HG03280 (cell line): ENCODE data around the gene EPB41L3.
"Not testable (repeated sequence)": the region's sequence is repeated elsewhere in the genome, so short reads cannot be mapped to it uniquely, and the experiment has no call there.

Experiments
- ATAC-seq: cut with Tn5 transposase; IDR thresholded peaks from one replicate; pipeline ENCODE4 v1.9.1; 2021; ENCODE audit warnings: mild to moderate bottlenecking, moderate library complexity; ENCODE audit not compliant: unreplicated experiment

Gene EPB41L3

DNA sequence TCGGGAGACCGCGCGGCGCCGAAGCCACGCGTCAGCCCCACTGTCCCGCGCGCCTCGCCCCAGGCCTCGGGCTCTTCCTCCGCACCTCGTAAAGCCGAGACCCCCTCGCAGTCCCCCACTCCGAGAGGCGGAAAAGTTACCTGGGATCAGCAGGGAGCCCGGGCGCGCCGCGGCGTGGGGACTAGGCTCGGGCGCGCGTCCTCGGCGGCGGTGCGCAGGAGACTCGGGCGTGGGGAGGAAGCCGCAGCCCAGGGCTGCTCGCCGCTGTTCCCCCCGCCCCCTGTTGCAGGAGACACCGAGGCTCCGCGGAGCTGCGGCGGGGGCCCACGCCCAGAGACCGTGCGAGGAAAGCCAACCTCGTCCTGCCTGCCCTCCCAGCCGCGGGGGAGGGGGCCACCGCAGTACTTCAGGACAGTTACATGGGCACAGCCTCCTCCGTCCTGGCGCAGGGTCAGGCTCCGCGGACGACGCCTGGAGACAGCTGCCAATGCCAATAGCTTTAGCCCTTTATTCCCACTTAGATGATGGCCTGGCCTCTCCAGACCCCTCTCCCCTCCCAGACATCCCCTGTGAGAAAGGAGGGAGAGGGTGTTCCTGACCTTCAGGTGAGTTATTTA is at the start of gene EPB41L3:
Gene EPB41L3, minus strand, starts transcription at position 225 of the 617 bp plus-strand sequence. CDS start 54,814 bp downstream, outside the sequence.
- ATAC-seq, result no peak

DNA sequence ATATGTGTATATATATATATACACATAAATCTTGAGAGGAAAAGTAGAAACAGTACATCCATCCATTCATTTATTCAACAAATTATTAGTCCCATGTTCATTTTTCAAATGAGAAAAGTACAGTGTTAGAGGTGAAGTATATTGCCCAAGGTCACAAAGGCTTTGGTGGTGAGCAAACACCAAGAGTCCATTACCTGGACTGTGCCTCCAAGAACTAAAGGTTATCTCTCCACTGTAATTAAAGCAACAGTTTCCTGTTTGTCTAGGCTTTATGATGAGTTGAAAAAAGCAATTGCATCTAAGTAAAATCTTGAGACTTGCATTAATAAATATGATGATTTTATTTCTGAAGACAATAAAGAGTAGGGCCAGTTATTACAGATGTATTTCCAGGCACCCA is 44.7 kb upstream of the EPB41L3 start:
- ATAC-seq, result no peak

- ATAC-seq, result no peak
These were observed 41.9 kb upstream of the EPB41L3 start for GRCh38 chr18:5585653-5586052.

GRCh38 chr18:5584746-5585417 is 41.1 kb upstream of the EPB41L3 start:
- no peak for ATAC-seq

GRCh38 chr18:5582849-5583681 is 39.3 kb upstream of the EPB41L3 start:
- no peak for ATAC-seq

- no peak for ATAC-seq
These were observed 38.3 kb upstream of the EPB41L3 start for GRCh38 chr18:5582076-5582475.

GRCh38 chr18:5574843-5575242 is 31.0 kb upstream of the EPB41L3 start:
- ATAC-seq, result no peak

- no peak for ATAC-seq
These were observed 27.9 kb upstream of the EPB41L3 start for GRCh38 chr18:5571666-5572065.

GRCh38 chr18:5570613-5571012 is 26.8 kb upstream of the EPB41L3 start:
- not testable (repeated sequence) for ATAC-seq

- no peak for ATAC-seq
These were observed 24.6 kb upstream of the EPB41L3 start for GRCh38 chr18:5568416-5568815.

GRCh38 chr18:5558851-5559250 is 15.1 kb upstream of the EPB41L3 start:
- ATAC-seq, result no peak

DNA sequence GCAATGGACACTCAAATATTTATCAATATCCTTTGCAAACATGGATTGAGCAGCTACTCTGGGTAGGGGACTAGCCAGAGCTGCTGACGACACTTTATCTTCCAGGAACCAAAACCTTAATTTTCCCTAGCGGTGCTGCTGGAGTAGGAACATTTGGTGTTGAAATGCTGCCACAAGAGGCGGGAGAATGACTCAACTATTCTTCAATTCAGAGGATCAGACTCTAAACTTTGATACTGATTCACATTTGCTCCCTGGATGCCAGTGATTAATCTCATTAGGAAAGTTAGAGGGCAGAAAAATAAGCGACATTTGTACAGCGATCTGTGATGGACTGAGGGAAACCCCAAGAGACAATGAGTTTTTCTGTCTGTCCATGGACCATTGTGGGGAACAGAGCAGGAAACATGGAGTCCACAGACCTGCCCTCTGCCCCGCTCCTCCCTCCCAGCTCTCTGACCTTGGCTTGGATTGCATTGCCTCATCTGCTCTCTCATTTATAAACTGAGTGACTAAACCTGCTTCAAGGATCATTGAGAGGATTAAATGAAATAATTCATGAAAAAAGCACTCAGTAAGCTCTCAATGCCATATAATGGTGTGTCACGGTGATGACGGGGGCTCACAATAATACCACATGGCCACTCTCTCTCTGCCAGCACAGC is 12.6 kb upstream of the EPB41L3 start:
- no peak for ATAC-seq

- no peak for ATAC-seq
These were observed 10.8 kb upstream of the EPB41L3 start for GRCh38 chr18:5554629-5555028.

DNA sequence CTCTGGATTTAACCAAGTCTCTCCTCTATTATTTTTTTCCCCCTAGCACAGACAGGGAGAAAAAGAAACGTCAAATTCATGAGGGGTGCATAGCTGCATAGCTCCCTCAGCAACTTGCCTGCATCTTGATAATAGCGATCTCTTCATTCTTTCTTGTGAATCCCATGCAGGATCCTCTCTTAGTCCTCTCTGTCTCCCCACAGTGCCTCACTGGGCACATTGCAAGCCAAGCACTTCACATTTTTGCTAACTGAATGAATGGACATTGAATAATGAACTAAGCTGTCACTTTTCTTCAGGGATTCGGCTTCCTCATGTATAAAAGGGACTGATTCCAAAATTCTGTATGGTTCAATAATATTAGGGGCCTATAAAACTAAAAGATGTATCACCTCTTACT is 2.9 kb upstream of the EPB41L3 start:
- ATAC-seq, result no peak

DNA sequence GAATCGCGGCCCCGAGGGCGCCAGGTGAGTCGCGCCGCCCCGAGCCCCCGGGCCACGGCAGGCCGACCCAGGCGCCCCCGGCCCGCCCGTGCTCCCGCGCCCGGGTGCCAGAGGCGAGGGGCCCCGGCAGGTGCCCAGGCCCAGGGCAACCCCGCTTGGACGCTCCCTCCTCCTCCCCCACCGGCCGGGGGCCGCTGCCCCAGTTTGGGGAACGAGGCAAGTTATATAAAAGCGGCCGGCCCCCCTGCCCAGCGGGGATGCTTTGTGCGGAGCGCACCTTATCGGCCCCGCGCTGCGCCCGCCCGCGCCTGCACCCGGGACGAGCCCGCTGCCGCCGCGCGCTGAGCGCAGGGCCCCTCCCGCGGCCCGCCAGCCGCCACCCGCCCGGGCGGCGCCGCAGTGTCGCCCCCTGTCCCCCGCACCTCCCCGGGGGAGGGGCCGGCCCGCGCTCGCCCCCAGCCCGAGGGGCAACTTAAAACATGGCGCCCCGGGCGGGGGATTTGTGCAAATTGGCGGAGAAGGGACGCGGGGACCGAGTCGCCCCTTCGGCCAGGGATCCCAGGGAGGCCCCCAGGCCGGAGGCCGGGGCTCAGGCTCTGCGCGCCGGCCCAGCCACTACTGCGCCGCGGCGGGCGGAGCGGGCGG is 639 bp downstream of the EPB41L3 start:
- ATAC-seq, result no peak

DNA sequence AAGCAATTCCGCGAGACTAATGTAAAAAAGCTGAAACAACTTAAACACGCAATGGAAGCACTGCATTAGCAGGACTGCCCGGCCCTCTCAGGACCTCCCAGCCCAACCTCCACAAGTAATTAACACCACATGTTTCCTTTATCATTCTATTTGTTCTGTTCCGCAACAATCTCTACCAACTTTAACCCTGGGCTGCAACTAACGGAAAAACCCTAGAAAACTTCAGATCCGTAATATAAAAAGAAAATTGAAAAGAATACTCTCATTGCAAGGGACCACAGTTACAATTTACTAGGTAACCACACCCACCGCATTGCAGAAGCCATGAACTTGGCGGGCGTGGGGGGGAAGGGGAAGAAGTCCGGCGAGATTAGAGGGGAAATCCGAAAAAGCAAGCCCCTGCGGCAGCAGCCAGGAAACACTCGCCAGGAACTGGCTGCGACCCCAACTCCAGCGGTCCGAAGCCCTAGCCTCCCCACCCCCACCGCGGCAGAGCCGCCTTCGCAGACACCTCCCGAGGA is 1.2 kb downstream of the EPB41L3 start:
- ATAC-seq, result no peak

DNA sequence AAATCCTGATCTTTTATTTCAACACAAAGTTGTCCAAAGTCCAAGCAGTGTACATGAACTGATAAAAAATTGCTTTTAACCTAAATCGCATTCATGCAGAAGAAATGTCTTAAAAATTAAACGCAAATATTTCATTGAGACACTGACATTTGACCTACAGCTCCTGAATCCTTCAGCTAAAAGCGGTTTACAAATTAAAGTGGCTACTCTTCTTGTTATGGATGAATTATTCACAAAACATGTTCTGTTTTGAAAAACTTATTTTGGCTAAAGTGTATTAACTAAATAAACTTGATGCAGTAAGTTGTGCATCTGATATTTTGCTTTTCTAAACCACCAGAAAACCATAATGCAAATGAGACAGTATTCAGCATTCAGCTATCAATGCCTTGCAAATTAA is 2.2 kb downstream of the EPB41L3 start:
- no peak for ATAC-seq

- ATAC-seq, result no peak
These were observed 4.4 kb downstream of the EPB41L3 start for GRCh38 chr18:5539391-5539790.

DNA sequence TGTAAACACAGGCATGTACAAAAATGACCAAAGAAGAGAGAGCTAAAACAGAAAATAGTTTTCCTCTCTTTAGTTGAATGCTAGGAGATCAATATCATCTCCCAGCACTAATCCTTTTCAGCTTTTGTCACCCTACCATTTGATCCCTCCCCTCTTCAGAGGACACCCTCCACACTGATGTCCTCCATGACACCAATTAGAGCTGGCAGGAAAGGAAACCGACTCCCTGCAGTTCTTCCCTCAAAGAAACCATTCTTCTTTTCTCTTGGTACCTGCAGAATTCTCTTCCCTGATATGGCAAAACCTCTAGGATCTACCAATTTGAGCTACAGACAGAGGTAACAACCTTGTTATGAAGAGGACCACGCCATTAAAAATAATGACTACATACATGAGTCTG is 5.3 kb downstream of the EPB41L3 start:
- ATAC-seq, result no peak

DNA sequence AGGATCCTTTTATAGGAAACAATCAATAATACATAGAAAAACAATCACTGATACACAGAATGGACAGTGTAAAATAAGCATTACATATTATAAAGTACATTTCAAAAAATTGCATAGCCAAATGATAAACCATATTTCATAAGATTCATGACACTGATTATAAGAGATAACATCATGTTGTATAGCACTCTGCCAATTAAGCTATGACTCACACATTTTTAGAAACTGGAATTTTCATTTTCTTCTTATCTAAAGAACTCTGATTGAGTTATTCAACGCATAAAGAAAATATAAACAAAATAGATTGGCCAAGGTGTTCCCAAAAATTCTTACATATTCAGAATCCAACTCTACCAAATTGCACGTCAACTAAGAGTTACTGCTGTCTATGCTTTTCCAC is 5.9 kb downstream of the EPB41L3 start:
- ATAC-seq, result no peak

DNA sequence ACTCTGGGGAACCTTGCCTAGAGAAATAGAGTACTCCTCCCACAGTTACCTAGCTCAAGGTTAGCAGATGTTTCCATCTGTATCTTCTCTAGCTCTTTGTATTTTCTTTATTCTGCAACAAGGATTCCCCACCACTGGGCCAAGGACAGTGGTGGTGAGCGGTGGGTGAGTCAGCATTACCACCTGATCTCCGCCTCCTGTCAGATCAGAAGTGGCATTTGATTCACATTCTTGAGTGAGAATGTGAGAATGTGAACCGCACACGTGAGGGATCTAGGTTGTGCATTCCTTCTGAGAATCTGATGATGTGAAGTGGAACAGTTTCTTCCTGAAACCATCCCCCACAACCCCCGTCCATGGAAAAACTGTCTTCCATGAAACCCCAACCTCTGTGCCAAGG is 9.0 kb downstream of the EPB41L3 start:
- ATAC-seq, result no peak
